CD4-positive, alpha-beta T cell treated with Interleukin-17A for 1 hour (primary cell): Measurements from ENCODE around the gene LIX1.
"Not testable (repeated sequence)": the region's sequence is repeated elsewhere in the genome, so short reads cannot be mapped to it uniquely, and the experiment has no call there.

Experiments used
- DNase-seq: peaks from one replicate; pipeline ENCODE4 v3.0.0-alpha.2; 2020

LIX1 gene

GRCh38 chr5:97101189-97101910, 41.1 kb downstream of the LIX1 start:
- no peak for DNase-seq

GRCh38 chr5:97100476-97100875, 41.9 kb downstream of the LIX1 start:
- DNase-seq = no peak

DNA sequence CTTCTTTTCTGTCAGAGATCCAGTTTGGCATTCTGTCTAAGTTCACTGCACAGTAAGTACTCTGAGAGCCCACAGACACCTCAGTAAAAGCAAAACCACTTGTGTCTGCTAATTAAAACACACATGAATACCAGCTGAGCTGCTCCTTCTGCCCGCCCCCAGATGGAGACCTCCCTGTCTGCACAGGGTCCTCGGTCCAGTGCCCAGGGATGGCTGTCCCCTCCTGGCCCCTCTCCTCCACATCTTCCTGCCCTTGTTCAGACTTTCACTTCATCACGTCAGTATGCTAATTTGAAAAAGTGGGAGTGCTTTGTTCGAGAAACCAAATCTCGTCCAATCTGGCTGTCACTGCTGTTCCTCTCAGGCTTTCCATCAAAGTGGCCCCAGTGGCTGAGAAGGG, 43.5 kb downstream of the LIX1 start:
- DNase-seq = no peak

DNA sequence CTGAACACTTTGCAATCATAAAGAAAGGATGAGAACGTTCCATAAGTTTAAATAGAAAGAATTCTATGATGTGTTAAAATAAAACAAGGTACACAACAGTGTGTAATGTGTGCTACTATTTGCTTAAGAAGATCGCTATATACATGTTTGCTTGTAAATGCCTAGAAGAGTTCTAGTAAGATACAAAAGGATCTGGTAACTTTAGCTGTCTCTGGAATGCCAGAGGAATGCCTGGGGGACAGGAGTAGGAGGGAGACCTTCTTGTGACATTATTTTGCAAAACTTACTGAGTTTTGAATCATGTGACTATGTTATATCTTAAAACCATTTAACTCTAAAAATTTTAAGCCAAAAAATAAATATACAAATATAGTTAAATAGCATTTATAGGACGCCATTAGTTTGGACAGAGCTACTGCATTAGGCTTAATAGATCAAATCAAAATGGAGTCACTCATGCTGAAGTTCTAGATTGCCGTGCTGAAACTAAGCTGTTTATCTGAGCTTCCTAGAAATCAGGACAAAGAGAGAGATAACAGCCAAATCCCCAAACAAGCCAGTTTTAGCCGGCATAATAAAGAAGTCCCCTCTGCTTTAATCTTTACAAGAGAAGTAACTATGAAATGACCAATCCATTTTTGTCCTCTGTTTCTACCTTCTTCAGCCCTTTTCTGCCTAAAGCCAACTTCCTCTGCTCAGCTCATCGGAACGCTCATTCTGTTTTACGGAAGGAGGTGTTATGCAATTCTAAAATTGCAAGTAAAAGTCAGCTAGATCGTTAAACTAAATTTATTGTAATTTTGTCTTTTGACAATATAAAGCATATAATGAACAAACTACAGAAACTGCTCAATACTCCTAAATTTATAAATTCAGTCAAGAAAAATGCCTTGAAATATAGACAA, 44.8 kb downstream of the LIX1 start:
- no peak for DNase-seq

DNA sequence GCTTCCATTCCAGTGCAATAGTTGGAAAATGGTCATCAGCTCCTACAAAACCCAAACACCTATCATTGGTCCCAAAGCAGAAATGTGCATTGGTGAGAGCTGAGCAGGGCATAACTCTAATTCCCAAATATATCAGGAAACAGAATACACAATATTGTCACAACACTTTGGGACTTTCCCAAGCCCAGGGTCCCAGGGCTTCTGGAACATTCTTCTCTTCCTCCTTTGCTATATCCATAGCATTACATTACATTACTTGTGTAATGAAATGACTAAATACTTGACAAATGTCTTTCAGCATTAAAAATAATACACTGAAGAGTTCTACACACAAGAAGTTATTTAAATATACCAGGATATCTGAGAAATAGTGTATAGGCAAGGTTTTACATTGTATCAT, 45.6 kb downstream of the LIX1 start:
- no peak for DNase-seq

GRCh38 chr5:97096191-97096590, 46.2 kb downstream of the LIX1 start:
- DNase-seq = no peak

GRCh38 chr5:97095318-97095732, 47.1 kb downstream of the LIX1 start:
- DNase-seq = no peak

GRCh38 chr5:97094579-97095317, 47.7 kb downstream of the LIX1 start:
- DNase-seq = no peak

GRCh38 chr5:97093193-97093592, 49.2 kb downstream of the LIX1 start:
- no peak for DNase-seq

GRCh38 chr5:97090944-97091343, 51.5 kb downstream of the LIX1 start:
- no peak for DNase-seq

DNA sequence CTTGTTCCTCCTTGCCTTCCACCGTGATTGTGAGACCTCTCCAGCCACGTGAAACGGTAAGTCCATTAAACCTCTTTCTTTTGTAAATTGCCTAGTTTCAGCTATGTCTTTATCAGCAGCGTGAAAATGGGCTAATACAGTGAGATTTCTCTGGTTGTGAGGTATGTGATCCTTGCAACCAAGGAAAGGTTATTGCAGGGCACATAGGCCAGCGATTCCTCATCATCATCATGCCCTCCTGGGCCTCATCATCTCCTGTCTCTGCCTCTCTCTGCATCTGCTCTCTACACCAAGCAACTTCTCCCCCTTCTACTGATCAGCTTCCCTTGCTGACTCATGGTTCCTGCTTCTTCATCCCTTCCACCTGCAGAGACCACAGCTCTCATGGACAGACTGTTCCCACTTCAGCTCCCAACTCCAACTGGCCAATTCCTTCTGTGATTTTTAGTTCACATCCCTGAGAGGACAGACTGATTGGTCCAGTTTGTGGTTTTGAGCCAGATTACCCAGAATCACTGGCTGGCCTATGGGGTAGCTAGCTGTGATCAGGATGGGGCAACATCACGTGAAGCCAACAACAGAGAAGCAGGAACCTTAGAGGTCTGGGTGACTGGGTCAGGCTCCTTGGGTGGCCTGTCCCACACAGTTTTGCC, 53.1 kb downstream of the LIX1 start:
- DNase-seq = no peak

DNA sequence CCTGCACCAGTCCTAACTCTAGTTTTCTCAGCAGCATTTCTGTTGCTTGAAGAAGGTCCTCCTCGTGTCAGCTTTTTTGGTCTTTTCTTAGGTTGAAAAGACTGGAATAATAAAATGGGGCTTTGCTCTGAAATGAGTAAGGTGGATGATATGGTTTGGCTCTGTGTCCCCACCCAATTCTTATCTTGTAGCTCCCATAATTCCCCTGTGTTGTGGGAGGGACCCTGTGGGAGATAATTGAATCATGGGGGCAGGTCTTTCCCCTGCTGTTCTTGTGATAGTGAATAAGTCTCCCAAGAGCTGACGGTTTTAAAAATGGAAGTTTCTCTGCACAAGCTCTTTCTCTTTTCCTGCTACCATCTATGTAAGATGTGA, 53.6 kb downstream of the LIX1 start:
- no peak for DNase-seq

GRCh38 chr5:97087138-97087537, 55.3 kb downstream of the LIX1 start:
- DNase-seq = no peak

GRCh38 chr5:97085459-97086181, 56.8 kb downstream of the LIX1 start:
- DNase-seq = peak; percentile 5

- DNase-seq = not testable (repeated sequence)
Observed at GRCh38 chr5:97084782-97085458, 57.5 kb downstream of the LIX1 start.

DNA sequence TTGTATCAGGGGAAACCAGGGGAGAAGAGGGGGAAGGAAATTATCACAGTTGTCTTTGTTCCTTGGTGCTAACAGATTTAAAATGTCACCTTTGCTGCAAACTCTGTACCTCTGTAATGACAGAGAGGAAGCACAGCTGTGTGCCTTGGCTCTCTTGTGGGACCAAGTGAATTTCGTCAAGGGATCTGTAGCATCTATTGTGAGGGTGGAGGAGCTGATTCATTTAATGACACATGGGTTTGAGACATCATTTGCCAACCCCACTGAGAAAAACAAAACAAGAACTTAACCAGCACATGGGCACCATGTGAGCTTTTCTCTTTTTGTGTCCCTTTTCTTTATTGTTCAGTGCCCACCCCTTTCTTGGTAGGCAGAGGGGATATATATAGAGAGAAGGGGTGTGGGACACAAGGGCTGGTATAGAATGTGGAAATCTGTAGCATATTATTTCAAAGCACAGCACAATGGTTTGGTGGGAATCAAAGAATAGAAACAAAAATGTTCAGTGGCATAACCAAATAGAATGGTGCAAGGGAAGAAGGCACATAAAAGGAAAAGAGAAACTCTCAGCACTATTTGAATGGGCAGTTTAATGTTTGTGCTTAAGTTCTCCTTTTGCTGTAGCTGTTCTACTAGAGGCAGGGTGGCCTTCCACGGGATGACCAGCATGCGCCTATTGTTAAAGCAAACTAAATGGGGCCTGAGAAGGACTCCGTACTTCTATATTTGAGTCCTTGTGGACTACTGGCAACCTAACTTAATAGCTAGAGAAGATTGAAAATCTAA, 63.3 kb downstream of the LIX1 start:
- DNase-seq = no peak

GRCh38 chr5:97077246-97077645, 65.2 kb downstream of the LIX1 start:
- no peak for DNase-seq

- DNase-seq = no peak
Observed at GRCh38 chr5:97076098-97076497, 66.3 kb downstream of the LIX1 start.

- no peak for DNase-seq
Observed at GRCh38 chr5:97075649-97076048, 66.8 kb downstream of the LIX1 start.

- DNase-seq = no peak
Observed at GRCh38 chr5:97074859-97075489, 67.4 kb downstream of the LIX1 start.
